AG08396 (cell line): ENCODE measurements around the gene TUBA1A.
A peak's percentile ranks its signal among the peaks of the same experiment; 100 is the strongest.
"Not testable (repeated sequence)": the region's sequence is repeated elsewhere in the genome, so short reads cannot be mapped to it uniquely, and the experiment has no call there.

Experiments used
- DNase-seq: peaks from one replicate; pipeline ENCODE4 v3.0.0; 2012; ENCODE audit warnings: low spot score, mixed read lengths

The TUBA1A gene

DNA sequence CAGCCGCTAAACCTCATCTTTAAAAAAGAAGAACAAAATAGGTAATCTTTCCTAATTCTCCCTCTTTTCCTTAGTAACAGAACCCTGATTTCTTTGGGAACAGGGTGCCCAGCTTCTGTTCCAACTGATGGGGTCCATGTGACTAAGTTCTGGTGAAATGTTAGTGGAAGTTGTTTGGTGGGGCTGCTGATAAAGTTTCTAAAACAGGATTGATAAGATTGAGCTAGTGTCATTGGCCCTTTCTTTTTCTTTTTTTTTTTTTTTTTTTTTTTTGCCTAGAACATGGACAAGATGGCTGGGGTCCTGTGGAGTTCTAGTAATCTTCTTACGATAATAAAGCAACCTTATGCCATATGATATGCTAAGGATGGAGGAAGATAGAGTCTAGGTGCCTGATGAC, 41.5 kb downstream of the TUBA1A start:
- no peak for DNase-seq

DNA sequence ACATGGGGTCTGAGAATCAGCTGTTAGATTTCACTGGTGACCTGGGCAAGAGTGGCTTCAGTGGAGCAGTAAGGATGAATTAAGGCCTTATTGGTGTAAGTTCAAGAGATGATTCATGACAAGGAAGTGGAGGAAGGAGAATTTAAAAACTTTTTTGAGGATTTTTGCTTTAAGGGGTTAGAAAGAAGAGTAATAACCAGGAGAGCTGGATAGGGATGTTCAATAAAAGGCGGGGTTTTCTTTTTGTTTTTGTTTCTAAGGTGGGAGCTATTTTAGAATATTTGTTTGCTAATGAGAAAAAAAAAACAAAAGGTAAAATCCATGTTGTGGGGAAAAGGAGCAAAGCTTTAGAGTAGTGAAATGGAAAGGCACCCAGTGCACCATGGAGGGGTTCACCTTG, 42.5 kb downstream of the TUBA1A start:
- DNase-seq: peak; percentile 12

DNA sequence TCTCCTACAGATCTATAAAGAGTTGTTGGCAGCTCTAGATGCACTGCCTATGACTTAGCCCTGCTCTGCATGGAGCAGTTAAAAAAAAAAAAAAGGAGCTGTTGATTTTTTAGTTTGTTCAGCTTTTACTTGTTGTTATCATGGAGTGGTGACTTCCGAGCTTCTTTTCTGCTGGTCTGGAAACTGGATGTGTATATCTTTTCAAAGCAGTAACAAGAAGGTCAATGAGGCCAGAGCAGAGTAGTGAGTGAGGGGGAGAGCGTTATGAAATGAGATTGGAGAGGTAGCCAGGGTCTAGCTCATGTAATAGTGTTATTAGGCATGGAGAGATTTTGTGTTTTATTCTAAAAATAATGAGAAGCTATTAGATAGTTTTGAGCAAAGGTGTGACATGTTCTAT, 44.5 kb downstream of the TUBA1A start:
- no peak for DNase-seq

DNA sequence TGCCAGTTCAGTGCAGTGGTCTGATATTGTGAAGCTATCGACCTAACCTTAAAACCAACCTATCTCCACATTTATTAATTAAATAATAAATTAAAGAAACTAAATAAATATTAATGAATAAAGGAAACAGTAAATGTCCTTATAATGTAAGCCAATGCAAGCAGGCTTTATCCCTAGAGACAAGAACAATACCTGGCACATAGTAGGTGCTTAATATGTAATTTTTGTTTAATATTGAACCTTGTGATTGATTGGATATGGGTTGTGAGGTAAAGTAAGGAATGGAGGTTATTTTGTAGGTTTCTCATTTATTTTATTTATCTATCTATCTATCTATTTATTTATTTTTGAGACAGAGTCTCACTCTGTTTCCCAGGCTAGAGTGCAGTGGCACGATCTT, 49.9 kb downstream of the TUBA1A start:
- DNase-seq: no peak

DNA sequence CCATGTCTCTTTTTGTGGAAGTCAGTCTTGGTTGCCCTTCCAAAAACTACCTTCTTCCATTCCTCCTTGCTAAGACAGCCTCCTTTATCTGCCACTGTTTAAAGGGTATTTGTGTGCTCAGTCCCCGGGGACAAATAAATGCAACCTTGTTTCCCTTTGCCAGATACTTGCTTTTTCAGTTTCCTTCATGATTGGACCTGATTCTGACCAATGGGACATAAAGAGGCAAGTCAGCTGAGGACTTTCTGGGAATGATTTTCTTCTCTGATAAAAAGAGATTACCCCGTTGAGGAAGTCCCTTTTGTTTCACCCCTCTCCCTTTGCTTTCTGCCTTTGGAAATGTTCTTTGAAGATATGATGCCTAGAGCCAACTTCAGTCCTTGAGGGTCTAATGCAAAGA, 50.3 kb downstream of the TUBA1A start:
- DNase-seq: no peak

GRCh38 chr12:49137476-49137875, 51.4 kb downstream of the TUBA1A start:
- no peak for DNase-seq

DNA sequence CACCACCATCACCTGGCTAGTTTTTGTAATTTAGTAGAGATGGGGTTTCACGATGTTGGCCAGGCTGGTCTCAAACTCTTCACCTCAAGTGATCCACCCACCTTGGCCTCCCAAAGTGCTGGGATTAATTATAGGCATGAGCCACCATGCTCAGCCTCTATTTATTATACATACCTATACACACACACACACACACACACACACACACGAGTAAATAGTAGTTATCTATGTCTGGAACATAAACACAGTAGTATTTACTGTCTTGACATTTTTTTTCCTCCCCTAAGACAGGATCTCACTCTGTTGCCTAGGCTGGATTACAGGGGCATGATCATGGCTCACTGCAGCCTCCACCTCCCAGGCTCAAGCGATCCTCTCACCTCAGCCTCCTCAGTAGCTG, 51.9 kb downstream of the TUBA1A start:
- DNase-seq: not testable (repeated sequence)
